Transverse colon (tissue), 4 donors: Measurements from ENCODE around the gene PTPRD.

Source experiments
- CTCF ChIP-seq, 5 experiments: fragments of 200-600 bp in 3 of 5; fragments of 450-650 bp in 2 of 5; sonication (generic) in 3 of 5; IDR thresholded peaks; 1 replicate in 2 of 5; 2 replicates in 3 of 5; pipeline ENCODE4 v1.5.1; 2016 to 2017; ENCODE audit warnings: antibody characterized with exemption in 5 of 5, inconsistent platforms in 3 of 5, mild to moderate bottlenecking in 2 of 5, moderate library complexity in 1 of 5
- EP300 ChIP-seq: sonication (generic); formaldehyde crosslinking; IDR thresholded peaks from one replicate; pipeline ENCODE4 v1.6.1; 2017; ENCODE audit warnings: antibody characterized with exemption, low read depth
- POLR2A ChIP-seq: fragments of 450-650 bp; IDR thresholded peaks from one replicate; pipeline ENCODE4 v1.6.1; 2016; ENCODE audit warnings: antibody characterized with exemption, mild to moderate bottlenecking, moderate library complexity
- POLR2AphosphoS5 ChIP-seq, 3 donors: sonication (generic); formaldehyde crosslinking; IDR thresholded peaks; one replicate each; pipeline ENCODE4 v1.6.1; 2016; ENCODE audit warnings: antibody characterized with exemption in 3 of 3

- no peak for TF ChIP-seq POLR2A
- TF ChIP-seq CTCF (IDR thresholded peaks at IDR 0.05) = no peak
- TF ChIP-seq EP300 = no peak
- TF ChIP-seq POLR2AphosphoS5 (IDR thresholded peaks at IDR 0.05) = no peak
Measured at GRCh38 chr9:9091387-9091786, 1521.4 kb downstream of the PTPRD start.
